ENCODE measurements around the gene KCNJ8. TPM values are rescaled to one million over a fixed set of nuclear protein-coding genes. Genes with fewer than 3 reads are reported as not detected.

The KCNJ8 gene
- total and polyA plus RNA-seq, 8 donors: 5.7 to 19.6 (median 8.9) TPM; not detected in 2

DNA sequence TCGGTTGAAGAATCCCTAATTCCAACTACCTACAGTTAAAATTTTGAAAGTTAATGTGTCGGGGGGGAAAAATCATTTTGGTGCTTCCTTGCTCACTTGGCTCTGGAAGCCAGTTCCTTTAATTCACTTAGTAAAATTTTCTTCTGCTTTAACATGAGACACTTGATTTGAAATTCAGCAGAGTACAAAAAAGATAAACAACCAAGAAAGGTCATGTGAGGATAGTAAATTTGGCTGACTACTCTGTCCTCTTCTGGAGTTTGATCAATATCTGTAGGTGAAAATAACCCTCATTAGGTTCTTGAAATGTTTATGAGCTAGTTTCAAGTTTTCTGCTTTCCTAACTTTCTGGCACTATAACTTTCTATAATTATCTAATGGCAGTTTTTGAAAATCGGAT is 43.4 kb downstream of the KCNJ8 start:
- Histone ChIP-seq H3K27ac (no peak overlapping the region), H3K4me1 (peaks cover 0 to 6% (median 1%) of the 10 kb centered on the region in 4 donors), H3K9me3 (peaks cover 0 to 10% (median 4%) of the 10 kb centered on the region in 4 donors), H3K36me3 (no peaks in the 10 kb centered on the region), H3K27me3 (no peaks in the 10 kb centered on the region), H3K4me3 (no peak overlapping the region)
- TF ChIP-seq POLR2AphosphoS5 (IDR thresholded peaks at IDR 0.05) (no peak), POLR2A (IDR thresholded peaks at IDR 0.05) (no peak), EP300 (IDR thresholded peaks at IDR 0.05) (no peak), CTCF (IDR thresholded peaks at IDR 0.05) (no peak)
- 59 to 85% (median 80%) methylated on average over 3 of the region's 3 CpGs for WGBS, 5 donors
- no peak for DNase-seq
- intact Hi-C loops (cut with DNase I; ENCODE audit: low total_unique reads): no loop called here

DNA sequence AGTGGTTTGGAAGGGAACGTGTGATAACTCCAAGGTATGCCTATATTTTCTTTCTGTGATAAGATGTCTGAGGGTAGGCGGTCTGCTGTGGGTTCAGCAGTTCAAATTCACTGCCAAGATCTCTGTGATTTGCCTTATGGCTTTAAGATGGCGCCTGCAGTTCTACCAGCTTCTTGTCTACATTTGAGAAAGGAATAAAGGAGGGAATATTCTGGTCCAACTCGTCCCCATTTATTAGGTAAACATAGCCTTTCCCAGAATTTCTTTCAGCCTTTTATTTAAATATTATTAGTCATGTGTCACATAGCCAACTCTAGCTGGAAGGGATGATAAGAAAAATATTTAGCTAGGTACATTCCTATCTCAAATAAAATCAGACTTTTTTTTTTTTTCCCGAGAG is 48.8 kb downstream of the KCNJ8 start:
- H3K27me3 ChIP-seq: no peaks in the 10 kb centered on the region
- no peak overlapping the region for H3K27ac ChIP-seq
- no peak overlapping the region for H3K4me3 ChIP-seq
- no peak for DNase-seq
- 26 to 44% (median 40%) methylated on average over 5 of the region's 5 CpGs for WGBS, 5 donors
- TF ChIP-seq POLR2AphosphoS5 (IDR thresholded peaks at IDR 0.05): no peak
- TF ChIP-seq EP300 (IDR thresholded peaks at IDR 0.05): no peak
- TF ChIP-seq POLR2A (IDR thresholded peaks at IDR 0.05): no peak
- TF ChIP-seq CTCF (IDR thresholded peaks at IDR 0.05): no peak
- no peaks in the 10 kb centered on the region for H3K36me3 ChIP-seq
- intact Hi-C loops (cut with DNase I; ENCODE audit: low total_unique reads): no loop called here
- H3K4me1 ChIP-seq: peaks cover 0 to 15% (median 7%) of the 10 kb centered on the region in 4 donors
- no peaks in the 10 kb centered on the region for H3K9me3 ChIP-seq

- intact Hi-C loops (cut with DNase I; ENCODE audit: low total_unique reads): no loop called here
- 69 to 75% (median 74%) methylated on average over 3 of the region's 3 CpGs for WGBS, 5 donors
- H3K36me3 ChIP-seq: no peaks in the 10 kb centered on the region
- no peaks in the 10 kb centered on the region for H3K27me3 ChIP-seq
- peak overlapping the region in 1 of 5 donors; percentile 18 for H3K27ac ChIP-seq
- DNase-seq: no peak
- no peaks in the 10 kb centered on the region for H3K9me3 ChIP-seq
- no peak overlapping the region for H3K4me3 ChIP-seq
- TF ChIP-seq POLR2AphosphoS5 (IDR thresholded peaks at IDR 0.05) (no peak), CTCF (IDR thresholded peaks at IDR 0.05) (no peak), EP300 (IDR thresholded peaks at IDR 0.05) (no peak), POLR2A (IDR thresholded peaks at IDR 0.05) (no peak)
- H3K4me1 ChIP-seq: no peaks in the 10 kb centered on the region
These were observed 55.4 kb downstream of the KCNJ8 start for GRCh38 chr12:21718944-21719650.

- H3K36me3 ChIP-seq: no peaks in the 10 kb centered on the region
- TF ChIP-seq POLR2A (IDR thresholded peaks at IDR 0.05) (no peak), POLR2AphosphoS5 (IDR thresholded peaks at IDR 0.05) (no peak), CTCF (IDR thresholded peaks at IDR 0.05) (no peak), EP300 (IDR thresholded peaks at IDR 0.05) (no peak)
- H3K27me3 ChIP-seq: no peaks in the 10 kb centered on the region
- no peak overlapping the region for H3K27ac ChIP-seq
- intact Hi-C loops (cut with DNase I; ENCODE audit: low total_unique reads): no loop called here
- WGBS, 5 donors: 69 to 81% (median 74%) methylated on average over 1 of the region's 1 CpG
- H3K9me3 ChIP-seq: no peaks in the 10 kb centered on the region
- no peak overlapping the region for H3K4me3 ChIP-seq
- DNase-seq: no peak
- H3K4me1 ChIP-seq: no peaks in the 10 kb centered on the region
These were observed 56.1 kb downstream of the KCNJ8 start for GRCh38 chr12:21718403-21718802.
